Dermis lymphatic vessel endothelial cell (primary cell): Measurements from ENCODE around the gene CBARP. TPM values are rescaled to one million over a fixed set of nuclear protein-coding genes. Genes with fewer than 3 reads are reported as not detected.

Experiments used
- total RNA-seq: library from RNA; depleted of rRNA; stranded (reverse); fragments of >200 nt; gene quantifications from 2 replicates; pipeline ENCODE4 v1.2.1, GENCODE V29; 2014

Gene CBARP, protein sequence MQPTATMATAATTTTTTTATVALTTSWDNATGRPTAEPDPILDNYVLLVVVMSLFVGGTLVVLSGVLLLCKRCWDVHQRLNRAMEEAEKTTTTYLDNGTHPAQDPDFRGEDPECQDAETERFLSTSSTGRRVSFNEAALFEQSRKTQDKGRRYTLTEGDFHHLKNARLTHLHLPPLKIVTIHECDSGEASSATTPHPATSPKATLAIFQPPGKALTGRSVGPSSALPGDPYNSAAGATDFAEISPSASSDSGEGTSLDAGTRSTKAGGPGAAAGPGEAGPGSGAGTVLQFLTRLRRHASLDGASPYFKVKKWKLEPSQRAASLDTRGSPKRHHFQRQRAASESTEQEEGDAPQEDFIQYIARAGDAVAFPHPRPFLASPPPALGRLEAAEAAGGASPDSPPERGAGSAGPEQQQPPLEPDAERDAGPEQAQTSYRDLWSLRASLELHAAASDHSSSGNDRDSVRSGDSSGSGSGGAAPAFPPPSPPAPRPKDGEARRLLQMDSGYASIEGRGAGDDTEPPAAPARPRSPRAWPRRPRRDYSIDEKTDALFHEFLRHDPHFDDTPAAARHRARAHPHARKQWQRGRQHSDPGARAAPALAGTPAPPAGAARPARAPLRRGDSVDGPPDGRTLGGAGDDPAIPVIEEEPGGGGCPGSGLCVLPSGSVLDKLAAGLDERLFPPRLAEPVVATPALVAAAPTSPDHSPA
- 0.76 and 1.2 TPM in 2 replicates for total RNA-seq

DNA sequence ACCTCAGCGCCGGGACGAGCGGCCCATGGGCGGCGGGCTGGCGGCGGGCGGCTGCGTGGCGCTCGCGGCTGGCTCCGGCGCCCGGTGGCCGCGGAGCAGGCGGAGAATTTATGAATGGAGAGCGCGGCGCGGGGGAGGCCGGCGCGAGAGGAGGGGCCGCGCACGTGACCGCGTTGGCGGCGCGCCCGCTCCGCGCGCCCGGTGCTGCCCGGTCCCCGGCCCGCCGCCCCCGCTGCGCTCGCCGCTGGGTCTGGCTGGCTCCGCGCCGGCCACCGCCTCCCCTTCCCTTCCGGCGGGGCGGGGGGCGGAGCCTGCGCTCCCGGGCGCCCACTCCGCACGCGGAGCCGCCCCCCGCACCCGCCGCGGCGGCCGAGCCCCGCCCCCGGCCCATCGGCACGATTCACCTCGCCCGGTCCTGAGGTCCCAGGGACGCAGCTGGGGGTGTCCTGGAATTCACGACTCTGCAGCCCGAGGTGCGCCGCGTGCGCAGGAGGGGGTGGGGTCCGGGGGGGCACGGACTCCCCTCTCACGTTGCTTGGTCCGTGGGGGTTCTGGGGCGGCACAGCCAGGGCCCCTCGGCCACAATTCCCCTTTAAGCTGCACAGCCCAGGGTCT is at the start of gene CBARP:
CBARP (minus strand) TSS at position 252 of the 615 bp plus-strand sequence. CDS start 1,905 bp downstream, outside the sequence.

DNA sequence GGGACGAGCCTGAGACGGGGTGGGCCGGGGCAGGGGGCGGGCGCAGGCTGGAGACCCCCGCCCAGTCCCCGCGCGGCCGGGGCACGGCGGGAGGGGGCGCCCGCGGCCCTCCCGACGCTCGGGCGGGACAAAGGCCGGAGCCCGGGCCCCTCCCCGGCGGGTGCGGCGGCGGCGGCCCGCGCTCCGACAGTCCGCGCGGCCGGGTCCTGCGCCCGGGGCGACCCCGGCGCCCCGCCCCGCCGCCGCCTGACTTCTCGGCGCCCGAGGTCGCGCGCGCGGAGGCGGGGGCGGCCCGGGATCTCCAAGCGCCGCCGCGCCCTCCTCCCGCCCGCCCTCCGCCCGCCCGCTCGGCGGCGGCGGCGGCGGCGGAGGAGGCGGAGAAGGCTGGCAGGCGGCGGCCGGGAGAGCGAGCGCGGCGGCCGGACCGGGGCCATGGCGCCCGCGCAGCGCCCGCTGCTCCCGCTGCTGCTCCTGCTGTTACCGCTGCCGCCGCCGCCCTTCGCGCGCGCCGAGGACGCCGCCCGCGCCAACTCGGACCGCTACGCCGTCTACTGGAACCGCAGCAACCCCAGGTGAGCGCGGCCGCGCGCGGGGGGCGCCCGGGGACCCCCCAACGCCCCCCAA is 48.0 kb upstream of the CBARP start, which contains the start of gene EFNA2:
EFNA2 (plus strand) TSS at position 137 of the 624 bp plus-strand sequence; CDS start at position 433, 296 bp downstream.

DNA sequence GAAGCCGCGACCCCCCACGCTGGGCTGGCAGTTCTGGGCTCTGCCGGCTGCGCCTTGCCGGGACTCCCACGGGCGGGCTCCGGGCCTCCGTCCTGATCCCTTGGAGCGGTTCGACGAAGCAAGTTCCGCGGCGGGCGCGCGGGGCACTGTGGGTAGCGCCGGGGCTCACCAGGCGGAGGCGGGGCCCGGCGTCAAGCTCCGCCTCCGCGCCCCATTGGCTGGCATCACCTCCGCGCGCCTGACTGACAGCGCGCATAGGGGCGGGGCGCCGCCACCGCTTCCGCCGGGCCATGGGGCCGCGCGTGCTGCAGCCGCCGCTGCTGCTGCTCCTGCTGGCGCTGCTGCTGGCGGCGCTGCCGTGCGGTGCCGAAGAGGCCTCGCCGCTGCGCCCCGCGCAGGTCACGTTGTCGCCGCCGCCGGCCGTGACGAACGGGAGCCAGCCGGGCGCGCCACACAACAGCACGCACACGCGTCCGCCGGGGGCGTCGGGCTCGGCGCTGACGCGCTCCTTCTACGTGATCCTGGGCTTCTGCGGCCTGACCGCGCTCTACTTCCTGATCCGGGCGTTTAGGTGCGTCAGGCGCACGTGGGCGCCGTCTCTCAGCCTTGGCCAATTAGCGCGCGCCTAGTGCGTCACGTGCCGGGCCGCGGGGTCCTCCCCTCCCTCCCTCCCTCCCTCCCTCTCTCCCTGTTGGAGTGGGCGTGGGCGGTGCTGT is 37.6 kb upstream of the CBARP start, which contains the start of gene FAM174C:
FAM174C (plus strand) TSS at position 271 of the 716 bp plus-strand sequence; CDS start at position 291, 20 bp downstream.

DNA sequence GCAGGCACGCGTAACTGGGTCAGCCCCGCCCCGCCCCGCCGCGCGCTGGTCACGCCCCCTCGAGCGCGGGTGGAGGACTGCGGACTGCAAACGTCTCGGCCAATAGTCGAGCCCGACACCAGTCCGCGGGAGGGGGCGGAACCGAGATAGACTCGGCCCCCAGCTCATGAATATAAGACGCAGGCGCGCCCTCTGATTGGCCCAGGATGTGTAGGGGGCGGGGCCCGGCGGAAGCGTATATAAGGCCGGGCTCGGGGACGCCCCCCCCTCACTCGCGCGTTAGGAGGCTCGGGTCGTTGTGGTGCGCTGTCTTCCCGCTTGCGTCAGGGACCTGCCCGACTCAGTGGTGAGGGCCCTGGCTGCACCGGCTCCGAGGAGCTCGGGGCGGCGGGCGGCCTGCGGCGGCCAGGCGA is 31.3 kb upstream of the CBARP start, which contains the start of gene CIRBP:
CIRBP (plus strand) TSS at position 268 of the 413 bp plus-strand sequence. CDS start 1,602 bp downstream, outside the sequence.

DNA sequence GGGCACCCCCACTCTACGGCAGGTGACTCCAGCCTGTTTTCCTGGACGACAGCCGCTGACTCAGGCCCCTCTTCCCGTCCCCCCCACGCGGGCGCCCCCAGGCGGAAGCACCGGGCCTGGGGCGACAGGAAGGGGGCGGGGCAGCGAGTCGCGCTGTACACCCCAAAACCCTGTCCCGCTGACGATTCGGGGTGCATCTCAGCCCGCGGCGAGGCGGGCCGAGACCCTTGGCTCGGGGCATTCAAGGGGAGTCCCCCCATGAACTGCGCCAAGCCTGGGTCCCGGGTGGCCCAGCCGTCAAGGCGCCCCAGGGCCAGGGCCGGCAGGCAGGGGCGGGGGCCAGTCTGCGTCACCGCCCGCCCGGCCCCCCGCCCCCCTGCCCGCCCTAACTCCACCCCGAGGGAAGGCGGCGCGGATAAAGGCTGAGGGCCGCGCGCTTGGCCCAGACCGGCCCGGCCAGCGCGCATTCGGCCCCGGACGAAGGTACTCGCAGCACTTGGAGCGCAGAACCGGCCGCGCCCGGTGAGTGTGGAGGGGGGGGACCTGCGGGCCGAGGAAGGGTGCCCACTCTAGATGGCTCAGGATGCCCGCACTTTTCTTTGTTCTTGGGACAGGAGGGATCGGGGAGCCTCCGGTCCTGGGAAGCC is 10.5 kb upstream of the CBARP start, which contains the start of gene MIDN:
MIDN (plus strand) TSS at position 445 of the 647 bp plus-strand sequence. CDS start 1,714 bp downstream, outside the sequence.

DNA sequence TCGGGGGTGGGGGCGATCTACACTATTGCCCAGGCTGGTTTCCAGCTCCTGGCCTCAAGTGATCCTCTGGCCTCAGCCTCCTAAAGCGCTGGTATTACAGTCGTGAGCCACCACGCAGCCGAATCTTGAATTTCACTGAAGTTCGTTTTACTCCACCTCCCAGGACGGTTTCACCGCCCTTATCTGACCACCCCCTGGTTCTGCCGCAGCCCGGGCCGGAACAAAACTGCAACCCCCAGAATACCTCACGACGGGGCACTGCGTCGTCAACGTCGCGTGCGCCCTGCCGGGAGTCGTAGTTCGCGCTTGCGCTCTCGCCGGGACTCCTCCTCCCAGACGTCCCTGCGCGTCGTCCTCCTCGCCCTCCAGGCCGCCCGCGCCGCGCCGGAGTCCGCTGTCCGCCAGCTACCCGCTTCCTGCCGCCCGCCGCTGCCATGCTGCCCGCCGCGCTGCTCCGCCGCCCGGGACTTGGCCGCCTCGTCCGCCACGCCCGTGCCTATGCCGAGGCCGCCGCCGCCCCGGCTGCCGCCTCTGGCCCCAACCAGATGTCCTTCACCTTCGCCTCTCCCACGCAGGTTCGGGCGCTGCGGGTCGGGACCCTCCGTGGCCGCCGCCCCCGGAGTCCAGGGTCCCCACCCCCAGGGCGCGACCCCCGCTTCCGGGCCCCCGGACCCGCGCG is 3.8 kb upstream of the CBARP start, which contains the start of gene ATP5F1D:
ATP5F1D (plus strand) TSS at position 335 of the 679 bp plus-strand sequence; CDS start at position 435, 100 bp downstream.

DNA sequence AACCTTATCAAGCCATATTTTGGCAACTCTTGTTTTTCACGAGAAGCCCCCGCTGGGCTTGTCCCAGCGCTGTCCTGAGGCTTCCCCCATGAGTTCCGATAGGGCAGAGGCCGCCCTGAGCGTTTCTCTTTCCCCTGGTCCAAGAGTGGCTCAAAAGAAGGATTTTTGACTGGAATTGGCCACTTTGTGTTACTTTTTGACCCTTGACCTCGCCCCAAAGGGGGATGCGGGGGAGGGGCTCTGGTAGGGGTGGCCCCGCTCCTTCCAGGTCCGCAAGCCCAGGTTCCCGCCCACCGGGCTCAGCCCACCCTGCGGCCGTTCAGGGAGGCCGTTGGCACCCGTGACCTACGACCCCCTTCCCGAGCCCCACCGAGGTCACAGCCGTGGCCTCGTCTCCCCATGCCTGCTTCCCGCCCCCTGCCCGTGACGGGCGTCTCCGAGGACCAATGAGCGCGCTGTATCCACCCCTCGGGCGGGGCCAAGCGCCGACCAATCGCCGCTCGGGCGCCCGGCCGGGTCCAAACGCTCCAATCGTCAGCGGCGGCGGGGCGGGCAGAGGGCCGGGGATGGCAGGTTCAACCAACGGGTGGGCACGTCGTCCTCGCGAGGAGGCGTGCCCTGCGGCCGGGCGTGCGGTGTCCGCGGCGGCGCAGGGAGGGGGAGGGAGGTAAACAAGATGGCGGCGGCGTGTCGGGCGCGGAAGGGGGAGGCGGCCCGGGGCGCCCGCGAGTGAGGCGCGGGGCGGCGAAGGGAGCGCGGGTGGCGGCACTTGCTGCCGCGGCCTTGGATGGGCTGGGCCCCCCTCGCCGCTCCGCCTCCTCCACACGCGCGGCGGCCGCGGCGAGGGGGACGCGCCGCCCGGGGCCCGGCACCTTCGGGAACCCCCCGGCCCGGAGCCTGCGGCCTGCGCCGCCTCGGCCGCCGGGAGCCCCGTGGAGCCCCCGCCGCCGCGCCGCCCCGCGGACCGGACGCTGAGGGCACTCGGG is 32.4 kb downstream of the CBARP start, which contains the start of gene STK11:
STK11 (plus strand) TSS at position 665 of the 986 bp plus-strand sequence. CDS start 1,136 bp downstream, outside the sequence.

Other genes starting within 250 kb of the CBARP start
- 0.09 and 0.33 TPM in 2 replicates for gene GRIN3B, start 237.6 kb downstream of the CBARP start, total RNA-seq
- 36.9 and 38.3 TPM in 2 replicates for gene TMEM259, start 216.9 kb downstream of the CBARP start, total RNA-seq
- gene RNU6-2, start 216.5 kb downstream of the CBARP start, total RNA-seq: not detected in 2 replicates
- 54.7 and 73.7 TPM in 2 replicates for gene CNN2, start 211.4 kb downstream of the CBARP start, total RNA-seq
- gene ABCA7, start 197.9 kb downstream of the CBARP start, total RNA-seq: 2.4 and 3.6 TPM in 2 replicates
- 11.9 and 24.8 TPM in 2 replicates for gene ARHGAP45, start 170.8 kb downstream of the CBARP start, total RNA-seq
- 69.8 and 81.8 TPM in 2 replicates for gene POLR2E, start 142.6 kb downstream of the CBARP start, total RNA-seq
- 369 and 438 TPM in 2 replicates for gene GPX4, start 134.0 kb downstream of the CBARP start, total RNA-seq
- 14.4 and 15.9 TPM in 2 replicates for gene SBNO2, start 63.7 kb downstream of the CBARP start, total RNA-seq
- gene STK11, start 32.2 kb downstream of the CBARP start, total RNA-seq: 80.6 and 90.6 TPM in 2 replicates
- gene ATP5F1D, start 3.7 kb upstream of the CBARP start, total RNA-seq: 12.6 and 14.8 TPM in 2 replicates
- gene MIDN, start 10.6 kb upstream of the CBARP start, total RNA-seq: 5.4 and 7.2 TPM in 2 replicates
- gene CIRBP, start 31.3 kb upstream of the CBARP start, total RNA-seq: 214 and 308 TPM in 2 replicates
- 12.2 and 12.7 TPM in 2 replicates for gene FAM174C, start 37.5 kb upstream of the CBARP start, total RNA-seq
- not detected in 2 replicates for gene EFNA2, start 47.9 kb upstream of the CBARP start, total RNA-seq
- gene NDUFS7, start 145.9 kb upstream of the CBARP start, total RNA-seq: 63.5 and 98.7 TPM in 2 replicates
- 6.0 and 6.6 TPM in 2 replicates for gene GAMT, start 163.5 kb upstream of the CBARP start, total RNA-seq
- 56.1 and 65.0 TPM in 2 replicates for gene DAZAP1, start 169.6 kb upstream of the CBARP start, total RNA-seq
- 339 and 445 TPM in 2 replicates for gene RPS15, start 200.4 kb upstream of the CBARP start, total RNA-seq
- gene APC2, start 212.1 kb upstream of the CBARP start, total RNA-seq: under 0.01 TPM in 2 replicates
- 17.0 and 17.9 TPM in 2 replicates for gene C19orf25, start 241.2 kb upstream of the CBARP start, total RNA-seq